AG09319 (cell line): ENCODE results near the gene REEP3.

Experiments used
- DNase-seq: peaks from one replicate; pipeline ENCODE4 v3.0.0-alpha.2; 2010; ENCODE audit warnings: low read depth; ENCODE audit errors: extremely low read depth
- CTCF ChIP-seq: IDR thresholded peaks from 2 replicates; pipeline ENCODE4 v1.5.1; 2011; ENCODE audit warnings: low read depth, mild to moderate bottlenecking, inconsistent platforms, low read length, moderate library complexity

The REEP3 gene

GRCh38 chr10:63582690-63583089, 61.5 kb downstream of the REEP3 start:
- DNase-seq = no peak
- TF ChIP-seq CTCF = no peak

GRCh38 chr10:63583397-63583796, 62.2 kb downstream of the REEP3 start:
- no peak for TF ChIP-seq CTCF
- DNase-seq = no peak

GRCh38 chr10:63583909-63584724, 62.9 kb downstream of the REEP3 start:
- no peak for DNase-seq

GRCh38 chr10:63584725-63585035, 63.5 kb downstream of the REEP3 start:
- no peak for TF ChIP-seq CTCF
- no peak for DNase-seq

More at GRCh38 chr10:63583909-63584724, 62.9 kb downstream of the REEP3 start:
- TF ChIP-seq CTCF = no peak

- DNase-seq = no peak
Measured at GRCh38 chr10:63585041-63585440, 63.8 kb downstream of the REEP3 start.

GRCh38 chr10:63586043-63586442, 64.8 kb downstream of the REEP3 start:
- DNase-seq = no peak
- no peak for TF ChIP-seq CTCF

More at GRCh38 chr10:63585041-63585440, 63.8 kb downstream of the REEP3 start:
- no peak for TF ChIP-seq CTCF

- TF ChIP-seq CTCF = no peak
- no peak for DNase-seq
Measured at GRCh38 chr10:63587191-63587590, 66.0 kb downstream of the REEP3 start.
